Heart left ventricle (tissue), 16 donors: ENCODE results near the gene PDZD8. TPM values are rescaled to one million over a fixed set of nuclear protein-coding genes. Genes with fewer than 3 reads are reported as not detected.

Source experiments
- ATAC-seq, 4 donors: fragments of 200-7000 bp; cut with Tn5 transposase; one replicate each; pipeline ENCODE4 v1.9.1; 2020 to 2022; ENCODE audit warnings: moderate library complexity in 4 of 4, mild to moderate bottlenecking in 3 of 4, moderate number of reproducible peaks in 1 of 4
- DNase-seq, 5 donors: peaks; one replicate each; pipeline ENCODE4 v3.0.0-alpha.2; 2020
- H3K27ac ChIP-seq, 12 donors: fragments of 200-600 bp; sonication (generic) in 4 of 12; one replicate each; pipeline versions ENCODE4 v1.5.0 to v1.8.0; 2016 to 2022; ENCODE audit warnings: mild to moderate bottlenecking in 2 of 12
- H3K27me3 ChIP-seq, 9 donors: fragments of 200-600 bp; sonication (generic) in 2 of 9; one replicate each; pipeline versions ENCODE4 v1.5.1 to v1.8.0; 2016 to 2022; ENCODE audit warnings: mild to moderate bottlenecking in 3 of 9
- H3K36me3 ChIP-seq, 9 donors: fragments of 200-600 bp; sonication (generic) in 2 of 9; one replicate each; pipeline versions ENCODE4 v1.5.0 to v1.8.0; 2018 to 2022; ENCODE audit warnings: mild to moderate bottlenecking in 2 of 9
- H3K4me1 ChIP-seq, 12 donors: fragments of 200-600 bp; sonication (generic) in 4 of 12; one replicate each; pipeline versions ENCODE4 v1.5.0 to v1.8.0; 2016 to 2022; ENCODE audit warnings: mild to moderate bottlenecking in 3 of 12
- H3K4me3 ChIP-seq, 12 donors: fragments of 200-600 bp; sonication (generic) in 4 of 12; one replicate each; pipeline versions ENCODE4 v1.5.0 to v1.8.0; 2017 to 2022; ENCODE audit warnings: mild to moderate bottlenecking in 9 of 12, moderate library complexity in 4 of 12
- H3K9me3 ChIP-seq, 12 donors: fragments of 200-600 bp; sonication (generic) in 4 of 12; one replicate each; pipeline versions ENCODE4 v1.5.0 to v1.8.0; 2016 to 2022; ENCODE audit warnings: mild to moderate bottlenecking in 1 of 12
- POLR2A ChIP-seq, 2 donors: fragments of 450-650 bp; IDR thresholded peaks; one replicate each; pipeline ENCODE4 v1.6.1; 2017; ENCODE audit warnings: antibody characterized with exemption in 2 of 2, mild to moderate bottlenecking in 2 of 2, moderate library complexity in 2 of 2
- WGBS, 4 donors: extraction: QIAGEN DNeasy Blood & Tissue Kit in 2 of 4; methylation state at CpG; one replicate each; pipeline versions ENCODE4 v1.1.5 to v1.1.7; 2013 to 2018; 5-methylcytosine and 5-hydroxymethylcytosine counted together
- intact Hi-C, 10 donors: fragments of 100-400 bp; cut with DNase I; formaldehyde crosslinking; loops; one replicate each; pipeline versions ENCODE4 v1.11.1 to v1.14.2; 2022
- polyA plus RNA-seq, 2 donors: library from polyadenylated mRNA; stranded (reverse); fragments of 200-250 nt; gene quantifications; one replicate each; pipeline ENCODE4 v1.2.3, GENCODE V29; 2013
- total RNA-seq, 9 donors: library from RNA; depleted of rRNA in 2 of 9; stranded (reverse); fragments of >200 nt in 2 of 9; fragmentation: NEBNext Ultra II Directional in 3 of 9; extraction: Animal tissue kit (Norgen Biotek cat#: 25700) in 3 of 9; gene quantifications; one replicate each; pipeline versions ENCODE4 v1.1.0 to v1.2.4, GENCODE V29; 2016 to 2023
- TF ChIP-seq, protein P1 (sequence below), 12 donors: fragments of 200-600 bp; sonication (generic) in 4 of 12; IDR thresholded peaks; one replicate each; pipeline versions ENCODE4 v1.5.0 to v1.8.0; 2018 to 2022; ENCODE audit warnings: antibody characterized with exemption in 12 of 12, mild to moderate bottlenecking in 5 of 12
- donor health status: ischemic (EF 13 %, LVEDD 7.1; RV severe dilation, severe dysfunction).
- donor health status: healthy with polysubstance abuse.
- donor health status: DM: no; HTN: yes; CAD: no.
- donor health status: DM: no; HTN: no; CAD: no.
- donor health status: ischemic (EF 25% LVEDD 6.9; RV normal size, moderate dysfunction).
- donor health status: ischemic (EF 25% LVEDD 5.7; RV mildly dilated, moderate dysfunction).
- donor health status: healthy.
- donor health status: DM: yes; HTN: yes; CAD: no.
- donor health status: ischemic (EF 35%, LVEDD 5.7; RV mildly dilated, moderate dysfunction).
- donor health status: nonischemic (EF 11% LVEDD 7.7; RV severe dilation, severe dysfunction).
- donor health status: DM: yes; HTN: yes; CAD: no.
- donor health status: PGD.
- donor health status: ischemic (EF 29% LVEDD 5.4; RV normal size, mild dysfunction).
- donor health status: nonischemic (EF 23%, LVEDD 6.1; RV moderate dilation, normal function).

PDZD8 gene
- total and polyA plus RNA-seq, 11 donors: 2.0 to 37.2 (median 24.1) TPM

DNA sequence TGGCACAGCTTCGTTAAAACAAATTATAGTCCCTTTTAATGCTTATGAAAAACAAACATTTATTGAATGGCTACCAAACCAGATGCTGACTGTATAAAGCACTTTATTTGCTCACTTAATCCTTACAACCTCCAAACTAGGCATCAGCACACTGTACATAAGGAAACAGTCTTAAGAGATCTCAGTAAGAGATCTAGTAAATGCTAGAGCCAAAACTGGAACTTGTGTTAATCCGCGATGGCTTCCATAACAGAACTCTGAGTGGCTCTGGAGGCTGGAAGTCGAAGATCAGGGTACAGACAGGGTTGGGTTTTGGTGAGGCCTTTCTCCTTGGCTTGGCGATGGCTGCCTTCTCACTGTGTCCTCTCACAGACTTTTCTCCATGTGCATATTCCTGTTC is 27.0 kb downstream of the PDZD8 start:
- no peak for ATAC-seq
- TF ChIP-seq, protein P1, sequence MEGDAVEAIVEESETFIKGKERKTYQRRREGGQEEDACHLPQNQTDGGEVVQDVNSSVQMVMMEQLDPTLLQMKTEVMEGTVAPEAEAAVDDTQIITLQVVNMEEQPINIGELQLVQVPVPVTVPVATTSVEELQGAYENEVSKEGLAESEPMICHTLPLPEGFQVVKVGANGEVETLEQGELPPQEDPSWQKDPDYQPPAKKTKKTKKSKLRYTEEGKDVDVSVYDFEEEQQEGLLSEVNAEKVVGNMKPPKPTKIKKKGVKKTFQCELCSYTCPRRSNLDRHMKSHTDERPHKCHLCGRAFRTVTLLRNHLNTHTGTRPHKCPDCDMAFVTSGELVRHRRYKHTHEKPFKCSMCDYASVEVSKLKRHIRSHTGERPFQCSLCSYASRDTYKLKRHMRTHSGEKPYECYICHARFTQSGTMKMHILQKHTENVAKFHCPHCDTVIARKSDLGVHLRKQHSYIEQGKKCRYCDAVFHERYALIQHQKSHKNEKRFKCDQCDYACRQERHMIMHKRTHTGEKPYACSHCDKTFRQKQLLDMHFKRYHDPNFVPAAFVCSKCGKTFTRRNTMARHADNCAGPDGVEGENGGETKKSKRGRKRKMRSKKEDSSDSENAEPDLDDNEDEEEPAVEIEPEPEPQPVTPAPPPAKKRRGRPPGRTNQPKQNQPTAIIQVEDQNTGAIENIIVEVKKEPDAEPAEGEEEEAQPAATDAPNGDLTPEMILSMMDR (IDR thresholded peaks at IDR 0.05): no peak
- TF ChIP-seq POLR2A (IDR thresholded peaks at IDR 0.05): no peak
- Histone ChIP-seq H3K4me1 (peaks cover 0 to 36% (median 0%) of the 10 kb centered on the region in 12 donors), H3K9me3 (no peaks in the 10 kb centered on the region), H3K36me3 (no peaks in the 10 kb centered on the region), H3K4me3 (no peak overlapping the region), H3K27me3 (no peaks in the 10 kb centered on the region), H3K27ac (no peak overlapping the region)
- 86 to 96% (median 94%) methylated on average over 5 of the region's 5 CpGs for WGBS, 4 donors
- intact Hi-C loops: no loop called here
- DNase-seq: no peak

GRCh38 chr10:117346574-117346973 is 28.7 kb downstream of the PDZD8 start:
- TF ChIP-seq, protein P1 (IDR thresholded peaks at IDR 0.05): no peak
- TF ChIP-seq POLR2A (IDR thresholded peaks at IDR 0.05): no peak
- Histone ChIP-seq H3K27me3 (no peaks in the 10 kb centered on the region), H3K4me3 (no peak overlapping the region), H3K27ac (no peak overlapping the region), H3K4me1 (peaks cover 0 to 39% (median 3%) of the 10 kb centered on the region in 12 donors), H3K9me3 (no peaks in the 10 kb centered on the region), H3K36me3 (no peaks in the 10 kb centered on the region)
- ATAC-seq (no peak), DNase-seq (no peak)
- intact Hi-C loops: no loop called here
- 95 to 96% (median 95%) methylated on average over 3 of the region's 3 CpGs for whole genome bisulfite sequencing, 4 donors

- no peak overlapping the region for H3K4me3 ChIP-seq
- intact Hi-C loops: no loop called here
- peak in 1 of 4 donors; percentile 52 for ATAC-seq
- no peaks in the 10 kb centered on the region for H3K9me3 ChIP-seq
- DNase-seq: no peak
- TF ChIP-seq, protein P1 (IDR thresholded peaks at IDR 0.05): no peak
- H3K27me3 ChIP-seq: no peaks in the 10 kb centered on the region
- H3K36me3 ChIP-seq: peaks cover 0 to 8% (median 0%) of the 10 kb centered on the region in 9 donors
- peaks cover 0 to 33% (median 3%) of the 10 kb centered on the region in 12 donors for H3K4me1 ChIP-seq
- no peak overlapping the region for H3K27ac ChIP-seq
Measured at GRCh38 chr10:117345143-117345542, 30.1 kb downstream of the PDZD8 start.

DNA sequence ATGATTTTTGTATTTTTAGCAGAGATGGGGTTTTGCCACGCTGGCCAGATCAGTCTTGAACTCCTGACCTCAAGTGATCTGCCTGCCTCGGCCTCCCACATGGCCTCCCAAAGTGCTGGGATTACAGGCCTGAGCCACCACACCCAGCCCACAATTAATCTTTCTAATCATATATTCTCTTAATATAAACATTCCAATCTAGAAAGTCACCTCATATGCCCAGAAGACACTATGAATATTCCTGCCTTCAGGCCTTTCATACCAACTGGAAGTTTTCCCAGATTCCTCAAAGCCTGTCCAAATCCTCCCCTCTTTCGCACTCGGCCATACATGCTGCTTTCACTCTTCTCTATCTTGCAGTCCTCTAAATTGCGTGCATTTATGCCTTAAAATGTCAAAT is 32.6 kb downstream of the PDZD8 start:
- ATAC-seq: no peak
- no peak for TF ChIP-seq POLR2A (IDR thresholded peaks at IDR 0.05)
- TF ChIP-seq, protein P1 (IDR thresholded peaks at IDR 0.05): no peak
- H3K9me3 ChIP-seq: no peaks in the 10 kb centered on the region
- WGBS, 4 donors: 73 to 85% (median 78%) methylated on average over 5 of the region's 5 CpGs
- intact Hi-C loops: no loop called here
- H3K4me1 ChIP-seq: peaks cover 0 to 27% (median 10%) of the 10 kb centered on the region in 12 donors
- no peaks in the 10 kb centered on the region for H3K27me3 ChIP-seq
- peak overlapping the region in 1 of 12 donors; percentile 33 for H3K27ac ChIP-seq
- H3K4me3 ChIP-seq: no peak overlapping the region
- H3K36me3 ChIP-seq: peaks cover 0 to 16% (median 0%) of the 10 kb centered on the region in 9 donors
- no peak for DNase-seq
